ENCODE data around the gene SLC15A2.

DNA sequence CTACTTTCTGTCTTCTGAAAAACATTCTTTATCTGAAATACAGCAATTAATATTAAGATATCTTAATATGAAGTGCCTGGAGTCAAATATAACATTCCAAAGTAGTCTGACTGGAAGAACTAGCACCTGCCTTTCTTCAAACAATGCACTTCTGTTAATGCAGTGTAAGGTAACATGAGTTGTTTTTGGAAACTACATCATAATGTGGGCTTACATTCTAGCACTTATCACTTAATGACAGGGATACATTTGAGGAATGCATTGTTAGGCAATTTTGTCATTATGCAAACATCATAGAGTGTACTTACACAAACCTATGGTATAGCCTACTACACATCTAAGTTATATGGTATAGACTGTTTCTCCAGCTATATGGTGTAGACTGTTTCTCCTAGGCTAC is 49.2 kb downstream of the SLC15A2 start:
- TF ChIP-seq, protein P1, sequence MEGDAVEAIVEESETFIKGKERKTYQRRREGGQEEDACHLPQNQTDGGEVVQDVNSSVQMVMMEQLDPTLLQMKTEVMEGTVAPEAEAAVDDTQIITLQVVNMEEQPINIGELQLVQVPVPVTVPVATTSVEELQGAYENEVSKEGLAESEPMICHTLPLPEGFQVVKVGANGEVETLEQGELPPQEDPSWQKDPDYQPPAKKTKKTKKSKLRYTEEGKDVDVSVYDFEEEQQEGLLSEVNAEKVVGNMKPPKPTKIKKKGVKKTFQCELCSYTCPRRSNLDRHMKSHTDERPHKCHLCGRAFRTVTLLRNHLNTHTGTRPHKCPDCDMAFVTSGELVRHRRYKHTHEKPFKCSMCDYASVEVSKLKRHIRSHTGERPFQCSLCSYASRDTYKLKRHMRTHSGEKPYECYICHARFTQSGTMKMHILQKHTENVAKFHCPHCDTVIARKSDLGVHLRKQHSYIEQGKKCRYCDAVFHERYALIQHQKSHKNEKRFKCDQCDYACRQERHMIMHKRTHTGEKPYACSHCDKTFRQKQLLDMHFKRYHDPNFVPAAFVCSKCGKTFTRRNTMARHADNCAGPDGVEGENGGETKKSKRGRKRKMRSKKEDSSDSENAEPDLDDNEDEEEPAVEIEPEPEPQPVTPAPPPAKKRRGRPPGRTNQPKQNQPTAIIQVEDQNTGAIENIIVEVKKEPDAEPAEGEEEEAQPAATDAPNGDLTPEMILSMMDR (conservative IDR thresholded peaks at IDR 0.05; ENCODE audit: low read depth, low read length): no peak
- no peak for TF ChIP-seq EZH2 (IDR thresholded peaks at IDR 0.05; ENCODE audit: borderline replicate concordance, low read depth, low read length, poor library complexity, severe bottlenecking)

Data from A673 (cell line).